Myocyte (in vitro differentiated cells): ENCODE measurements around the gene TDRD1. TPM values are rescaled to one million over a fixed set of nuclear protein-coding genes. Genes with fewer than 3 reads are reported as not detected.
A peak's percentile ranks its signal among the peaks of the same experiment; 100 is the strongest.

Experiments
- DNase-seq: peaks from one replicate; pipeline ENCODE4 v3.0.0-alpha.2; 2012; ENCODE audit warnings: low read depth
- microRNA counts: library from miRNA; unstranded; fragments of <30 nt; microRNA quantifications from one replicate; lab custom pipeline; 2016
- total RNA-seq: library from RNA; depleted of rRNA; stranded (reverse); fragments of >200 nt; gene quantifications from 2 replicates; pipeline ENCODE4 v1.2.3, GENCODE V29; 2014

Gene TDRD1
- total RNA-seq, 1 donor from 2014 or later = 0.51 TPM

GRCh38 chr10:114265392-114266053, 86.4 kb downstream of the TDRD1 start:
- peak; percentile 53 for DNase-seq

DNA sequence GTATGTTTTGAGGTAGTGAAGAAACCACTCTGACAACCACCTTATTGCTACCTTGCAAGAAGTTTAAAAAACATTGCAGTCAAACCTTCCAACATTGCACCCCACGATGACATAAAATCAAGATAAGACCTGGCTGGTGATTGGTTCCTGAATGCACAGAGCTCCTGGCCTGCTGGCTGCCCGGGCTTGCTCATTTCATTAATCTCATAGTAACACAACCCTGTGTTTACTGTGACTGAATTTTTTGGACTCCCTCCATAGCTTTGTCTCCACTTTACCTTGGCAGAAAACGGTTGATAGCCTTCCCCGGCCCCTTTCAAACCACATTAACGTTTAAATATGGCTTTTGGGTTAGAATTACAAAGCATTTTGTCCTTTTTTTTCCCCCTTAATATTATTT, 87.4 kb downstream of the TDRD1 start:
- DNase-seq = no peak

- DNase-seq = no peak
These were observed 92.1 kb downstream of the TDRD1 start for GRCh38 chr10:114271075-114271778.

GRCh38 chr10:114271779-114272167, 92.6 kb downstream of the TDRD1 start:
- peak; percentile 95 for DNase-seq

DNA sequence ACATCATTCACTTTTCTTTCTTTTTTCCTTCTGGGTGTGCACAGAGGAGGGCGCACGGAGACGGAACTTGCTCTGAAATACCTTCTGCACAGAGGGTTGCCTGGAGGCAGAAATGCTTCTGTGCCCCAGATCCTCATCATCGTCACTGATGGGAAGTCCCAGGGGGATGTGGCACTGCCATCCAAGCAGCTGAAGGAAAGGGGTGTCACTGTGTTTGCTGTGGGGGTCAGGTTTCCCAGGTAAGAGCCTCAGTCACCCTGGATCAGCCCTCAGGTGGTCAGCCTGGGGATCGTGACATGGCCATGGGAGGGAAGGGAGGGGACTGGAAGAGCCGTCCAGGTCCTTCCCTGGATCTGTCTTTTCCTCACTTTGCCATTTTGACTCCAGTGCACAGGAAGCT, 93.5 kb downstream of the TDRD1 start:
- no peak for DNase-seq

GRCh38 chr10:114273910-114274309, 94.8 kb downstream of the TDRD1 start:
- DNase-seq = no peak

DNA sequence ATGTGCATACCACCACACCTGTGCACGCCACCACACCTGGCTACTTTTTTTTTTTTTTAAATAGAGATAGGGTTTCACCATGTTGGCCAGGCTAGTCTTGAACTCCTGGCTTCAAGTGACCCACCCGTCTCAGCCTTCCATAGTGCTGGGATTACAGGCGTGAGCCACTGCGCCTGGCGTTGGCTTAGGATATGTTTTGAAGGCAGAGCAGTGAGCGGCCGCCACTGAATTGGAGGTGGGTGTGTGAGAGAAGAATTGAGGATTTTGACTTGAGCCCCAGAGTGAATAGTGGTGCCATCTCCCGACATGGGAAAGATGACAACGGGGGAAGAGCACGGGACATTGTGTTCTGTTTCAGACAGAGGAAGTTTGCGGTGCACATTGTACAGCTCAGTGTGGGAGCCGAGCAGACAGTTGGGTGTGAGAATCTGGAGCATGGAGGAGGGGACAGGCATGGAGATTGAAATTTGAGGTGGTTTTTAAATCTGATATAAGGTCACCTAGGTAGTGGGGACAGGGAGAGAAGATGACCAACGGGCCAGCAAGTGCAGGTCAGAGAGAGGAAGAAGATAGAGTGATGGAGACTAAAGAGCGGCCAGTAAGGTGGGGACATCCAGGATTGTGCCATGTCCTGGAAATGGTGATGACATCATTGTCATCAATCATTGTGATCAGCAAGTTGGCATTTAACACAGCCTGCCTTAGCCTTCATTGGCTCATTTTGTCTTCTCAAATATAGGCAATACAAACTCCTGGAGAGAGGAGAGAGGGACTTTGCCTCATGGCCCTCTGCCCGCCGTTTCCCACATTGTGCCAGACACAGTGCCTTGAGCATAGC, 95.7 kb downstream of the TDRD1 start:
- DNase-seq = no peak

DNA sequence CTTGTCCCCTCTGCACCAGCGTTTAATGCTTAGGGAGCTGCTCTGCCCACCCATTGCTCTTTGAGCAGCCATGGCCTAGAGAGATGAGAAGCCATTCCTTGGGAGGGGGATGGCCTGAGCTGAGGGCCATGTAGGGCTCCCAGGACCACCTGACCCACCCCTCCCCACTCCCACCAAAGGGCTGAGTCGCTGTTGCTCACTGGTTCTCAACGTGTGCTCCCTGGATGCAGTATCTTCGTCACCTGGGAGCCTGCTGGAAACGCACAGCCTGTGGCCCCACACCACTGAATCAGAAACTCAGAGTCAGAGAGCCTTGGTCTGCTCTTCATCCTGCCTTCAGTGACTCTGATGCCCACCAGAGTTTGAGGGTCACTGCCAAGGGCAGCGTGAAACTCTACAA, 96.9 kb downstream of the TDRD1 start:
- no peak for DNase-seq

DNA sequence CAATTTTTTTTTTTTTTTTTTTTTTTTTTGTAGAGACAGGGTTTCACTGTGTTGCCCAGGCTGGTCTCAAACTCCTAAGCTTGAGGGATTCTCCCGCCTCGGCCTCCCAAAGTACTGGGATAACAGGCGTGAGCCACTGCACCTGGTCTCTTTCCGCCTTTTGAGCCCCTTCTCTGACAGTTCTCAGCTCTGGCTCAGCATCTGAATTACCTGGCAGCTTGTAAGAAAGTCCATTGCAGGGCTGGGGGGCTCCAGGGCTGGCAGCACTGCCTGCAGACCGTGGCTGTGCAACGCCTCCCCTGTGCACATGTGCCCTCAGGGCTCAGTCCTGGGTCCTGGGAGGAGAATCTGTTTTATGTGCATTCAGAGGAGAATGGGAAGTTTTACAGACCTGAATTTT, 97.5 kb downstream of the TDRD1 start:
- DNase-seq = no peak

- DNase-seq = no peak
These were observed 99.2 kb downstream of the TDRD1 start for GRCh38 chr10:114278140-114278883.

DNA sequence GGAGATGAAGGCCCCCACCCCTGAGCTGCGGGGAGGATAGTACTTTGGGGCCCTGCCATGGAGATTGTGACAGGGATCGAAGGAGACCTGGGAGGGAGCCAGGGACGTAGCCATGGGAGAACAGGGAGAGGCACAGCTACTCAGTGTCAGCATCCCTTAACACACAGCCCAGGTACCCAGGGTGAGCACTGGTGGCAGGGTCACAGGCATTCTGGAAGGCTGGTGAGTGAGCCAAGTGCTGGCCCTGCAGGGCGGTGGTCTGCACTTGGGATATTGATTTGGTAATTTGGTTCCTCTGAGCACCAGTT, 99.7 kb downstream of the TDRD1 start:
- no peak for DNase-seq

DNA sequence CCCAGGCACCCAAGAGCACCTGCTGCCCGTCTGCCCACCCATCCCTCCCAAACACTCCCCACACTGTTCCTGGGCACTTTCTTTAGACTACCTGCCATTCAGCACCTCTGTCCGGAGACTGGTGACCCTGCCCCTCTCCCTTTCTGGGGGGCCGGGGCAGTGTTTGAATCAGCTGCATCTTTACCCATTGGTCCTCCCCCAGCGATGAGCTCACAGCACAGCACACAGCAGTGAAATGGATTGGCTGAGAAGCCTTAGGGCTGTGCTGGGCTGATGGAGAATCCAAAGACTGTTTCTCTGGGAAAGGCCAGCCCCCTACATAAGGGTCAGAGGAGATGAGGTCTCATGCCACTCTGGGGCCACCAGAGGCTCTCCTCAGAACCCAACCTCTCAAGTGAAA, 100.1 kb downstream of the TDRD1 start:
- no peak for DNase-seq

- DNase-seq = no peak
These were observed 100.9 kb downstream of the TDRD1 start for GRCh38 chr10:114279901-114280644.

- DNase-seq = no peak
These were observed 101.9 kb downstream of the TDRD1 start for GRCh38 chr10:114281006-114281405.

DNA sequence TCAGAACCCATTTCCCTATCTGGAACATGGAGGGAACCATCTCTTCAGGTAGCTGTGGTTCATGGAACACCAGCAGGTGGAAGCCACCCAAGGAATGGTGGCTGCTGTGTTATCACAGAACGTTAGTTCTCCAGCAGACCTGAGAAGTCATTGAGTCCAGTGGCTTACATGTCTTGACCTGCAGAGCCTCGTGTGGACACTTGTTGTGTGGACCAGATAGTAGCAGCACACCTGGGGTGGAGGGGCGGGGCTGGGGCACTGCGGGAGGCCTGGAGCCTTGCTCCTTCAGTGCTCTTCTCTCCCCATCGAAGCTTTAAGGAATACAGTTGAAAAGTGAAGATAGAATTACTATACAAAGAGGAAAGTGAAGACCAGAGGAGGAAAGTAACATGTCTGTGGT, 102.3 kb downstream of the TDRD1 start:
- DNase-seq = no peak

MicroRNAs within 50 kb of the gene (microRNA counts, 767-probe panel; counts per million panel counts)
- microRNA hsa-miR-2110 (lab: Ali Mortazavi, UCI) = not detected

Other genes with a start within 250 kb of the TDRD1 start
- 0.67 TPM in 1 of 2 replicates, not detected in the other for gene ADRB1, start 135.5 kb upstream of the TDRD1 start, total RNA-seq
- 27.0 and 35.0 TPM in 2 replicates for gene CCDC186, start 5.2 kb upstream of the TDRD1 start, total RNA-seq
- gene VWA2, start 59.9 kb downstream of the TDRD1 start, total RNA-seq = 0.26 and 0.45 TPM in 2 replicates
- 0.45 and 4.8 TPM in 2 replicates for gene AFAP1L2, start 225.1 kb downstream of the TDRD1 start, total RNA-seq